NCI-H1092 (cell line): Measurements from ENCODE around the gene CAMTA1.
A peak's percentile ranks its signal among the peaks of the same experiment; 100 is the strongest.
"Not testable (repeated sequence)": the region's sequence is repeated elsewhere in the genome, so short reads cannot be mapped to it uniquely, and the experiment has no call there.

Experiments
- DNase-seq: peaks from one replicate; lab custom pipeline; 2025; lab: John Stamatoyannopoulos, UW

The CAMTA1 gene

GRCh38 chr1:7702365-7702764 is 917.1 kb downstream of the CAMTA1 start:
- peak; percentile 25 for DNase-seq

- DNase-seq, result no peak
Measured at GRCh38 chr1:7703321-7704213, 918.3 kb downstream of the CAMTA1 start.

DNA sequence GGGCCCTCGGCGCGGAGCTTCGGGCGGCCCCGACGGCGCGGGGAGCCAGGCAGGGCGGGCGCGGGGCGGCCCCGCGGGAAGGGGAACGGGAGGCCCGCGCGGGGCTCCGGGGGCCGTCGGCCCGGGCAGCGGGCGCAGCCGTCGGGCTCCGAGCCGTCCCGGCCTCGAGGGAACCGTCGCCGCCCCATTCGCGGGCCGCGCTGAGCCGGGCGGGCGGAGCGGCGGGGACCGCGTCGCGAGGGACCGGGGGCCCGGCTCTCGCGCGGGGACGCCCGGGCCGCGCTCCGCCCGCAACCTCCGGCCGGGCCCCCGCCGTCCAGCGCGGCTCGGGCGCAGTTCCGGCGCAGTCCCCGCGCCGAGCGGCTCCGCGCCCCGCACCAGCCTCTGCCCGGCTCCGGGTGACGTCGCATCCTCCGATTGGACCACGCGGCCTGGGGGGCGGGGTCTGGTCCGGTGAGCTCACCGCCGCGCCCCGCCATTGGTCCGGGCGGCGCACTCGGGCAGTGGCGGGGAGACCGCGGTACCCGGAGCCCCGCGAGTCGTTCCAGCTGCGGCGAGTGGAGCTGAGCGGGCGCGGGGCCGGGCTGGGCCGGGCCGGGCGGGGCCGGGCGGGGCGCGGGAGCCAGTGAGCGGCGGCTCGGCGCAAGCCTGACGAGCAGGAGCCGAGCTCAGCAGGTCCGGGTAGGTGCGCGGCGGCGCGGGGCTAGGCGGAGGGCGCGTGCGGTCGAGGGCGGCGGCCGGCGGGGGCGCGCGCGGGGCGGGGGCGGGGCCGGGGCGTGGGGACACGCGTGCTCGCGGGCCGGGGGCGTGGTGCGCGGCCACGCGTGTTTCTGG is 919.2 kb downstream of the CAMTA1 start:
- peak; percentile 94 for DNase-seq

GRCh38 chr1:7705048-7705907 is 920.0 kb downstream of the CAMTA1 start:
- no peak for DNase-seq

DNA sequence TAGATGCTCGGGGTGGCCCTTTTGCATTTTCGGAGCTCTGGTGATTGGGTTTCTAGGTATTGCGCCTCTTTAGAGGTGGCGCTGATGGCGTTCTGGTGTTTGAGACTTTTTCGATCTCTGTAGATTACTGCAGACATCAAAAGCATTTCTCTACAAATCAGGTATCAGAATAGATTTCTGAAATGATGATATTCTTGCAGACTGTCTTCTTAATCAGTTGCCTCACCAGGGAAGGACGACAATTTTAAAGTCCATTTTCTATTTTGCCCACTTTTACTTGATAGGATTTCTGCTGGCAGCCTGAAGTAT is 920.6 kb downstream of the CAMTA1 start:
- DNase-seq, result no peak

DNA sequence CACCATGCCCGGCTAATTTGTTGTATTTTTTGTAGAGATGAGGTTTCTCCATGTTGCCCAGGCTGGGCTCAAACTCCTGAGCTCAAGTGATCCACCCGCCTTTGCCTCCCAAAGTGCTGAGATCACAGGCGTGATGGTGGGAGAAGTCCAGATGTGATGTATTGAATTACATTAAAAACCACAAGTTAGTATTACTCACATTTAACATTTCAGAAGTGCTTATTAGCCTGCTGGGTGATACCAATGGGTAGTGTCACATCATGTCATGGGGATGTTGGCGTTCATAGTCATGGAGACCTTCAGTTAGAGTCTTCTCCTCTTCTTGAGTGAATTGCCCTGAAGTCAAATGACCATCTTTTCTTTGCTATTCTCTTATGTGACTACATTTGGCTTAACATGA is 922.3 kb downstream of the CAMTA1 start:
- no peak for DNase-seq

GRCh38 chr1:7708065-7708464 is 922.8 kb downstream of the CAMTA1 start:
- not testable (repeated sequence) for DNase-seq

GRCh38 chr1:7710859-7711258 is 925.6 kb downstream of the CAMTA1 start:
- DNase-seq, result no peak

DNA sequence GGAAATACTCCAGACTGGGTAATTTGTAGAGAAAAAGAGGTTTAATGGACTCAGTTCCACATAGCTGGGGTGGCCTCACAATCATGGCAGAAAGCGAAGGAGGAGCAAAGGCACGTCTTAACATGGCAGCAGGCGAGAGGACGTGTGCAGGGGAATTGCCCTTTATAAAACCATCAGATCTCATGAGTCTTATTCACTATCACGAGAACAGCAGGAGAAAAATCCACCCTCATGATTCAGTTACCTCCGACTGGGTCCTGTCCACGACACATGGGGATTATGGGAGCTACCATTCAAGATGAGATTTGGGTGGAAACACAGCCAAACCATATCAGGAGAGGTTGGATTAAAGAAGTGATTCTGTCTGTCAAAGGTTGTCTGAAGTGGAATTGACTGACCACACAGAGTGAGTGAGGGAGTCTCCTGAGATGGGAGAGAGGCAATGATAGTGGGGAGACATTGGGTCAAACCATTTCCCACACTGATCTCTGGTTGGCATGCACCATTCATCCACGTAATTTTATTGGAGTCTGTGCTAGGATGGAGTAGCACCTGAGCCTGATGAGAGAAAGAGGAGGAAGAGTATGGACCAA is 927.6 kb downstream of the CAMTA1 start:
- DNase-seq, result no peak

DNA sequence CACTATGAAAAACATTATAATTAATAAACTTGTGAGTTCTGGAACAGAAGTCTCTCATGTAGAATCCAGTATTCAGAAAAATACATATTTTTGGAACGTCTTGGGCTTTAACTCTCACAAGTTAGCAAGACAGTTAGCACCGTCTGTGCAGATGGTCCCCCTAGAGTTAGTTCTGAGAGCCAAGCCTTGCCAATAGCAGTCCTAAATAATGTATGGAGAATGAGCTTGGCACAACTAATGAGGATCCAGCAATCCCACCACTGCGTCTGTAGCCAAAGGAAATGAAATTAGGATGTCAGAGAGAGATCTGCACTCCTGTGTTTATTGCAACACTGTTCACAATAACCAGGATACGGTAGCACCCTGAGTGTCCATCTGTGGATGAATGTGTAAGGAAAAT is 931.3 kb downstream of the CAMTA1 start:
- no peak for DNase-seq

GRCh38 chr1:7717748-7718368 is 932.6 kb downstream of the CAMTA1 start:
- no peak for DNase-seq

DNA sequence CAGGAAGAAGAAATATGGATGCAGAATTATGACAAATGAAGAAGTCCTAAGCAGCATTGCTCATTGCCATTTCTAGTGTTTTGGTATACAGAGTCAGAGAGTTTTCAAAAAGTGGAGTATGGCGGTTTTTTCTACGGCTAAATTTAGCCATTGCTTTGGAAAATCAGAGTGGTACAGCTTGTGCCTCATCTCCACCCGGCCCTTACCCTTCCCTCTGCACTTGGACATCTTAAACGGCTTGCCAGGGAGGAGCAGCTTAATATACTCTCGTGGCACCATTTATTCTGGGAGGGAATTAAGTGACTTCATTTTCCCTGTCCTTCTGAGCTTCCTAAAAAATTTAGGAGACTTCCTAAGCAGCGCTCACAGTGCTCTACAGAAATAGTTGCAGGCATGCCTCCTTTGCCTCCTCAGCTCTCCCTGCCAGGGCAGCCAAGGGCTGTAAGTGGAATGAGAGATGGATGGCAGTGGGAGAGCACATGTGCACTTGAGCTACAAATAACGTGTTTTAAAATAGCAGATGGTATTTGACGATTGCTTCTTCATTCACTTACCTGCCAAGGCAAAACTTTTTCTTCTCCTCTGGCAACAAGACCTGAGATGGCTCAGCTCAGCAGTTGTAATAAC is 934.3 kb downstream of the CAMTA1 start:
- DNase-seq, result no peak

DNA sequence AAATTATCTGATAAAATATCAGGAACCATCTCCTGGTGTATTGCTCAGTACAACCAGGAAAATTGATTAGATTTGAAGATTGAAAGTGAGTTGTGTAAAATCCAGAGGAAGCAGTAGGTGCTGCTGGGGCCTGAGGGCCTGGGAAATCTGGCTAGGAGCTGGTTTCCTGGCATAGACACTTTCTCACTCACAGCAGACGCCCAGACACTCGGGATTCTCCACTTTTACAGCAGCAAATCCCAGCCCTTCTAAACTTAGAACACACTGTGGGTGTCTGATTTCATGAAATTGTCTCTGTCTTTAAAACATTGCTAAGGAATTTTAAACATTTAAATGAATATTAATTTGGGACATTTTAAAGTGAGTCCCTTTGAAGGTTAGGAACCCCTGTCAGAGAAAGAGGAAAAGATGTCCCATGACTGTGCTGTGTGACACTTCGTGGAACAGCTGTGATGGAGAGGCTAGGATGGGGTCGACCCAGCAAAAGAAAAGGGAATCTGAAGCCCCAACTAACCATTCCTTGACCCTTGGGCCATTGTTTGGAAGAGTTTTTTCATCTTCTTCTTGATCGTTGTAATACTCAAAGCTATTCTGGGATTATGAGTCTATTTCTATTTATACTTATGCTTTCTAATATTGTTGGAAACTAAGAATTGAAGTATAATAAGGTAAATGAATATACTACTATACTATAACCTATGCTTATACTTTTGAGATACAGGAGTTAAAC is 936.9 kb downstream of the CAMTA1 start:
- DNase-seq, result no peak

DNA sequence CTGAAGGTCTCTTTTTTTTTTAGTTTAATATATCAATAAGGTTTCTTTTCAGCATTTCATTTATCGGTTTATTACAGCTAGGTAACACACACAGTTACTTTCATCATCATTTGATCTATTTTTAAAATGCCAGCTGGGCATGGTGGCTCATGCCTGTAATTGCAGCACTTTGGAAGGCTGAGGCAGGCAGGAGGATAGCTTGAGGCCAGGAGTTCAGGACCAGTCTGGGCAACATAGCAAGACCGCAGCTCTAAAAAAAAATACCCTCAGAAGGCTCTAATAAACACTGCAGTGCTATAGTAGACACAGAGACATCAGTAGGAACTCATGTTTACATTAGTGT is 937.4 kb downstream of the CAMTA1 start:
- DNase-seq, result no peak

- DNase-seq, result no peak
Measured at GRCh38 chr1:7726623-7727022, 941.4 kb downstream of the CAMTA1 start.

DNA sequence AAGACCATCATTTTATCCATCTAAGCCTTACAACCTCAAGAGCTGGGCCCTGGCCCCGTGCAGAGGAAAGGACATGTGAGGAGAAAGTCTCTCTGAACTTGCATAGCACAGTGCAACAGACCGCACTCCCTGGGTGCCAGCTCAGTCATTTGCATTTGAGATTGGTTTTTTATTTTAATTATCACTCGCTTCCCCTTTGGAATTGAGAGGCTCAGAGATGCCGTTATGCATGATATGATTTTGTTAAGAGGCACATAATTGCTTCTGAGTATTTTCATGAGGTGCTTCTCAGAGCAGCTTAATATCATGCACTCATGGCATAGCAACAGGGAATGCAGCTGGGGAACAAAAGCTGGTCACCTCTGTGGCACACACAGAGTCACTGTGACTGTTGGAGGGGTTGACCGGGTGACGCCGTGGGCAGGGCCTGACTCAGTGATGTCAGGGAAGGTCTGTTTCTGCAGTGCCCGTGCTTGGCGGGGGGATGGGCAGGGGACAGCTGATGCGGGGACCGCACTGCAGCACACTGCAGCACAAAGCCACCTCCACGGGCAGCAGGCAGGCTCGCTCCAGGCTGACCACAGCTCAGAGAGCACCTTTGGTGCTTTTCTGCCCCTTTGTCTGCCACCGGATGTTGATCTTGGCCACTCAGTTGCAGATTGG is 942.7 kb downstream of the CAMTA1 start:
- DNase-seq, result no peak

DNA sequence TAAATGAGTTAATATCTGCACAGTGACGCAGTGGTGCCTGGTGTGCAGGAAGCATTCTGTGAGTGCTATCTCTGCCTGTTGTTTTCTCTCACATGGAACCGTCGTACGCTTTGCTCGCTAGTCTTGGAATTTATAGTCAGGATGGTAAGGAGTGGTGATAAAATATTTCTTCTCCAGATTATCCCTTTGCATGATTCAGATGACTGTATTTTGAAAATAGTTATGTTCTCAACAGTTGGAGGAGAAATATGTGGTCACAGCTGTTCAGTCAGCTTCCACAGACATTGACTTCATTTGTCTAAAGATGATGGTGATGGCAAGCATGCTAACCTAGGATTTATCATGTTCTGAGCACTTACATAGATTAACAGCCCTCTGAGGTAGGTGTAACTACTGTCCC is 944.5 kb downstream of the CAMTA1 start:
- DNase-seq, result no peak

DNA sequence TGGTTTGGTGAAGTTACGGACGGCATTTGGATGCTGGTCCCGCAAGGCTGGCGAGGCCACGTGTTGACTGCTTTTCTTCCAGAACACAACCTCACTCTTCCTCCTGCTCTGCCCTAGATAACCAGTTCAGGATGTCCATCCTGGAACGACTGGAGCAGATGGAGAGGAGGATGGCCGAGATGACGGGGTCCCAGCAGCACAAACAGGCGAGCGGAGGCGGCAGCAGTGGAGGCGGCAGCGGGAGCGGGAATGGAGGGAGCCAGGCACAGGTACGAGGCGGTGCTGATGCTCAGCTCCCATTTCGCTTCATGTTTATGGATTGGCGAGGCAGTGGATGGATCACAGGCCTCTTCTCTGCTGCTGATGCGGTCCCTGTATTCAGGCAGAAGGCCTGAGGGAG is 947.1 kb downstream of the CAMTA1 start:
- no peak for DNase-seq

GRCh38 chr1:7733276-7733675 is 948.0 kb downstream of the CAMTA1 start:
- DNase-seq, result no peak

GRCh38 chr1:7738044-7738443 is 952.8 kb downstream of the CAMTA1 start:
- DNase-seq, result no peak
